H1 (cell line): Measurements from ENCODE around the gene DIP2C. TPM values are rescaled to one million over a fixed set of nuclear protein-coding genes. Genes with fewer than 3 reads are reported as not detected.

ENCODE experiments used
- CTCF ChIA-PET: fragments of 300-600 bp; sonication (Branson Sonifier 250); formaldehyde crosslinking; loops from one replicate; lab custom pipeline; 2021; ENCODE audit not compliant: partially characterized antibody; lab: Charles Lee
- POLR2A ChIA-PET: fragments of 300-600 bp; sonication (Branson Sonifier 250); formaldehyde crosslinking; loops from one replicate; lab custom pipeline; 2021; ENCODE audit warnings: inconsistent platforms; ENCODE audit not compliant: partially characterized antibody; lab: Charles Lee
- DNase-seq, 2 experiments: peaks; one replicate each; pipeline versions ENCODE4 v3.0.0 to v3.0.0-alpha.2; 2010 to 2022; ENCODE audit warnings: low spot score in 2 of 2, low read depth in 1 of 2, mixed read lengths in 1 of 2
- FAIRE-seq: peaks from 2 replicates; lab custom pipeline; 2011; peaks lifted over from hg19 to GRCh38; lab: Jason Lieb, UNC
- H2AFZ ChIP-seq: 2 replicates; pipeline ENCODE4 v1.8.1; 2012; ENCODE audit warnings: low read length, inconsistent platforms
- H2AK5ac ChIP-seq: 2 replicates; pipeline ENCODE4 v1.6.1; 2013; ENCODE audit warnings: low read depth, low read length
- H2BK120ac ChIP-seq: replicated peaks from 2 replicates; pipeline ENCODE3; 2013; ENCODE audit warnings: low read depth, low read length, inconsistent platforms
- H2BK12ac ChIP-seq: 2 replicates; pipeline ENCODE4 v1.6.1; 2013; ENCODE audit warnings: low read depth, low read length
- H2BK15ac ChIP-seq: 2 replicates; pipeline ENCODE4 v1.6.1; 2013; ENCODE audit warnings: low read length
- H2BK20ac ChIP-seq: 2 replicates; pipeline ENCODE4 v1.6.1; 2013; ENCODE audit warnings: low read length
- H2BK5ac ChIP-seq: 2 replicates; pipeline ENCODE4 v1.6.1; 2013; ENCODE audit warnings: low read depth, low read length
- H3K14ac ChIP-seq: 2 replicates; pipeline ENCODE4 v1.6.1; 2013; ENCODE audit warnings: inconsistent platforms; ENCODE audit not compliant: insufficient read length
- H3K18ac ChIP-seq: 2 replicates; pipeline ENCODE4 v1.6.1; 2013; ENCODE audit warnings: low read length; ENCODE audit errors: extremely low read depth
- H3K23ac ChIP-seq: 2 replicates; pipeline ENCODE4 v1.6.1; 2013; ENCODE audit warnings: inconsistent platforms; ENCODE audit not compliant: insufficient read length
- H3K23me2 ChIP-seq: 2 replicates; pipeline ENCODE4 v1.6.1; 2013; ENCODE audit warnings: low read depth, low read length
- H3K27ac ChIP-seq: 2 replicates; pipeline ENCODE4 v1.6.1; 2011; ENCODE audit warnings: low read depth, low read length, inconsistent platforms
- H3K27me3 ChIP-seq, 4 experiments: replicated peaks in 1 of 4; 1 replicate in 1 of 4; 2 replicates in 3 of 4; pipeline versions ENCODE4 v1.6.1 to v1.8.1; 2011 to 2013; ENCODE audit warnings: low read length in 3 of 4, mild to moderate bottlenecking in 3 of 4, inconsistent platforms in 2 of 4, mixed read lengths in 2 of 4, moderate library complexity in 1 of 4; ENCODE audit not compliant: control insufficient read depth in 3 of 4, insufficient read depth in 3 of 4; ENCODE audit errors: extremely low read depth in 1 of 4
- H3K36me3 ChIP-seq, 4 experiments: 2 replicates each; pipeline versions ENCODE4 v1.6.1 to v1.8.1; 2011 to 2013; ENCODE audit warnings: mild to moderate bottlenecking in 4 of 4, low read length in 3 of 4, moderate library complexity in 2 of 4, control low read depth in 1 of 4, inconsistent platforms in 1 of 4; ENCODE audit not compliant: insufficient read depth in 4 of 4, control insufficient read depth in 2 of 4
- H3K4ac ChIP-seq: replicated peaks from 2 replicates; pipeline ENCODE3; 2013; ENCODE audit warnings: low read length, low read depth, mixed read lengths, inconsistent platforms; ENCODE audit not compliant: insufficient read length
- H3K4me1 ChIP-seq, 4 experiments: replicated peaks in 1 of 4; 1 replicate in 1 of 4; 2 replicates in 3 of 4; pipeline versions ENCODE4 v1.6.1 to v1.8.1; 2011 to 2013; ENCODE audit warnings: low read length in 3 of 4, inconsistent platforms in 2 of 4, mixed read lengths in 1 of 4; ENCODE audit not compliant: insufficient read depth in 4 of 4, control insufficient read depth in 3 of 4
- H3K4me2 ChIP-seq, 2 experiments: 2 replicates each; pipeline versions ENCODE4 v1.6.1 to v1.8.1; 2011 to 2013; ENCODE audit warnings: low read depth in 2 of 2, low read length in 2 of 2, control low read depth in 1 of 2, inconsistent platforms in 1 of 2, mild to moderate bottlenecking in 1 of 2; ENCODE audit not compliant: insufficient read depth in 1 of 2
- H3K4me3 ChIP-seq, 4 experiments: fragments of 200-600, 300-600 bp in 1 of 4; sonication (generic), shearing (Covaris generic), sonication (Bioruptor Twin) in 1 of 4; 2 replicates each; pipeline versions ENCODE4 v1.5.1 to v1.8.1; 2011 to 2016; ENCODE audit warnings: low read length in 4 of 4, low read depth in 3 of 4, control low read depth in 2 of 4, inconsistent platforms in 2 of 4, mild to moderate bottlenecking in 2 of 4, mixed read lengths in 1 of 4, moderate library complexity in 1 of 4; ENCODE audit not compliant: insufficient read depth in 2 of 4; ENCODE audit errors: extremely low read depth in 1 of 4
- H3K56ac ChIP-seq: replicated peaks from 2 replicates; pipeline ENCODE3; 2013; ENCODE audit warnings: low read depth, mild to moderate bottlenecking, mixed read lengths, low read length, inconsistent platforms; ENCODE audit not compliant: insufficient read length
- H3K79me1 ChIP-seq: 2 replicates; pipeline ENCODE4 v1.6.1; 2013; ENCODE audit warnings: low read depth, low read length, control low read depth
- H3K79me2 ChIP-seq, 2 experiments: 2 replicates each; pipeline versions ENCODE4 v1.6.1 to v1.8.1; 2012 to 2013; ENCODE audit warnings: low read length in 2 of 2, mild to moderate bottlenecking in 2 of 2, inconsistent platforms in 1 of 2; ENCODE audit not compliant: insufficient read depth in 2 of 2, control insufficient read depth in 1 of 2
- H3K9ac ChIP-seq, 4 experiments: replicated peaks in 1 of 4; 1 replicate in 1 of 4; 2 replicates in 3 of 4; pipeline versions ENCODE4 v1.6.1 to v1.8.1; 2011 to 2013; ENCODE audit warnings: low read depth in 3 of 4, low read length in 3 of 4, control low read depth in 2 of 4, mild to moderate bottlenecking in 2 of 4, moderate library complexity in 2 of 4, inconsistent platforms in 1 of 4; ENCODE audit errors: extremely low read depth in 1 of 4
- H3K9me3 ChIP-seq, 2 experiments: 2 replicates each; pipeline versions ENCODE4 v1.6.1 to v1.8.1; 2012 to 2013; ENCODE audit warnings: mild to moderate bottlenecking in 2 of 2, moderate library complexity in 2 of 2, control low read depth in 1 of 2, inconsistent platforms in 1 of 2, low read depth in 1 of 2, low read length in 1 of 2, mixed read lengths in 1 of 2; ENCODE audit not compliant: insufficient read depth in 2 of 2
- H4K20me1 ChIP-seq, 2 experiments: replicated peaks in 1 of 2; 2 replicates each; pipeline versions ENCODE3 to v1.8.1; 2011 to 2013; ENCODE audit warnings: inconsistent platforms in 2 of 2, low read length in 2 of 2, mild to moderate bottlenecking in 1 of 2; ENCODE audit not compliant: insufficient read depth in 2 of 2, control insufficient read depth in 1 of 2
- H4K5ac ChIP-seq: 2 replicates; pipeline ENCODE4 v1.6.1; 2013; ENCODE audit warnings: low read length, low read depth, mixed read lengths, inconsistent platforms; ENCODE audit not compliant: insufficient read length
- H4K8ac ChIP-seq: 2 replicates; pipeline ENCODE4 v1.8.0; 2013; ENCODE audit warnings: mild to moderate bottlenecking, moderate library complexity, low read length, inconsistent platforms; ENCODE audit not compliant: insufficient read depth; ENCODE audit errors: extremely low read depth
- H4K91ac ChIP-seq: replicated peaks from 2 replicates; pipeline ENCODE3; 2013; ENCODE audit warnings: low read length, mixed read lengths, inconsistent platforms; ENCODE audit not compliant: insufficient read length
- BACH1 ChIP-seq: IDR thresholded peaks from 2 replicates; pipeline ENCODE4 v1.6.1; 2012; ENCODE audit warnings: low read length, improper control_type of control experiment
- BRCA1 ChIP-seq: IDR thresholded peaks from 2 replicates; pipeline ENCODE4 v1.6.1; 2012; ENCODE audit warnings: low read depth, low read length, improper control_type of control experiment
- CBX8 ChIP-seq: fragments of 300-800, 300-1000 bp; sonication (generic); IDR thresholded peaks from 2 replicates; pipeline ENCODE4 v1.7.1; 2016; ENCODE audit warnings: low read depth, low read length, borderline replicate concordance
- GABPA ChIP-seq: IDR thresholded peaks from 2 replicates; pipeline ENCODE4 v1.6.1; 2011; ENCODE audit warnings: mild to moderate bottlenecking, low read length, moderate library complexity, borderline replicate concordance; ENCODE audit not compliant: insufficient read depth
- KDM1A ChIP-seq: fragments of 200-600, 300-600 bp; sonication (generic); IDR thresholded peaks from 2 replicates; pipeline ENCODE4 v1.7.1; 2016; ENCODE audit warnings: mild to moderate bottlenecking, low read length, borderline replicate concordance
- KDM4A ChIP-seq: IDR thresholded peaks from one replicate; pipeline ENCODE4 v1.7.1; 2012; ENCODE audit warnings: low read depth, mild to moderate bottlenecking, moderate library complexity, low read length, inconsistent platforms; ENCODE audit not compliant: severe bottlenecking
- KDM5A ChIP-seq: fragments of 200-600 bp; IDR thresholded peaks from 2 replicates; pipeline ENCODE4 v1.7.1; 2012; ENCODE audit warnings: mild to moderate bottlenecking, low read length, inconsistent platforms, mixed read lengths
- POU5F1 ChIP-seq: IDR thresholded peaks from 2 replicates; pipeline ENCODE4 v1.6.1; 2011; ENCODE audit warnings: low read depth, mild to moderate bottlenecking, low read length, moderate library complexity
- SP4 ChIP-seq: IDR thresholded peaks from 2 replicates; pipeline ENCODE4 v1.6.1; 2012; ENCODE audit warnings: low read length, inconsistent platforms
- SUZ12 ChIP-seq: fragments of 200-600 bp; sonication (generic); IDR thresholded peaks from 2 replicates; pipeline ENCODE4 v1.6.1; 2012; ENCODE audit warnings: mild to moderate bottlenecking, inconsistent platforms, low read length, moderate library complexity, mixed read lengths
- TCF12 ChIP-seq: IDR thresholded peaks from 2 replicates; pipeline ENCODE4 v1.6.1; 2011; ENCODE audit warnings: low read depth, mild to moderate bottlenecking, low read length
- WGBS, 2 experiments: shearing (Covaris generic) in 1 of 2; methylation state at CpG; one replicate each; pipeline versions ENCODE4 v1.1.6 to v1.1.7; 2013 to 2015; ENCODE audit warnings: low lambda C conversion rate in 2 of 2, mixed read lengths in 2 of 2, inconsistent platforms in 1 of 2, low coverage in 1 of 2, missing lambda C conversion rate in 1 of 2; ENCODE audit not compliant: insufficient replicate concordance in 2 of 2, insufficient coverage in 1 of 2, insufficient read length in 1 of 2; ENCODE audit errors: extremely low coverage in 1 of 2, missing lambda C conversion rate in 1 of 2; 5-methylcytosine and 5-hydroxymethylcytosine counted together
- polyA plus RNA-seq, 7 experiments: library from polyadenylated mRNA; depleted of rRNA in 3 of 7; stranded (reverse) in 5 of 7; unstranded in 2 of 7; fragments of >200 nt in 5 of 7; fragments of 200-250 nt in 2 of 7; gene quantifications; 1 replicate in 5 of 7; 2 replicates in 1 of 7; 4 replicates in 1 of 7; pipeline versions ENCODE4 v1.2.1 to v1.2.3, GENCODE V29; 2011 to 2013; ENCODE audit warnings: missing spikeins in 2 of 7, mixed read lengths in 2 of 7
- total RNA-seq: library from RNA; stranded (reverse); fragmentation: NEBNext Ultra II Directional; extraction: Animal tissue kit (Norgen Biotek cat#: 25700); gene quantifications from 2 replicates; pipeline ENCODE4 v1.2.1, GENCODE V29; 2021
- TF ChIP-seq, protein P1 (sequence below): IDR thresholded peaks from 2 replicates; pipeline ENCODE4 v1.6.1; 2011; ENCODE audit warnings: low read depth, mild to moderate bottlenecking, low read length; ENCODE audit not compliant: insufficient read depth

Gene DIP2C
- total and polyA plus RNA-seq, 2 of the 8 experiments (the other 6 are each of a cell fraction or from before 2014, with no cell fraction given) = 3.8 to 9.3 TPM

DNA sequence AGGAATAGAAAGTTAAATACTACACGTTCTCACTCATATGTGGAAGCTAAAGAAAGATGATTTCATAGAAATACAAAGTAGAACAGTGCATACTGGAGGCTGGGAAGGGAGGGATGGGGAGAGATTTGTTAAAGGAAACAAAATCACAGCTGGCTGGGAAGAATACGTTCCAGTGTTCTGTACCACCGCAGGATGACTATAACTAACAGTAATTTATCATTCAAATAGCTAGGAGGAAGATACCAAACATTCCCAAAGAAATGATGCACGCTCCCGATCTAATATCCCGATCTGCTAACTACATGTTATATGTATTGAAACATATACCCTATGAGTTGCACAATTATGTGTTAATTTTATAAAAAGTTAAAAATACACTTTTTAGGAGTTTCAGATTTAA lies 391.9 kb downstream of the DIP2C start:
- H3K27ac ChIP-seq = no peak overlapping the region
- WGBS, 2 experiments = 90% methylated on average over 6 of the region's 6 CpGs; no CpG with 5 or more reads in 1 of the 2 experiments
- H3K9me3 ChIP-seq = no peaks in the 10 kb centered on the region
- no peak overlapping the region for H4K8ac ChIP-seq
- H4K91ac ChIP-seq = no peak overlapping the region
- no peaks in the 10 kb centered on the region for H3K79me2 ChIP-seq
- CTCF ChIA-PET = interaction anchor here (1.0 kb wide), 1 partner anchor 18 kb away, joined by 3 read pairs; no protein-coding TSS in a partner anchor
- no peaks in the 10 kb centered on the region; the same call in 1 of the 2 replicates for H3K79me1 ChIP-seq
- no peaks in the 10 kb centered on the region for H3K23me2 ChIP-seq
- no peak overlapping the region for H2BK120ac ChIP-seq
- H3K4ac ChIP-seq = no peak overlapping the region
- H2BK12ac ChIP-seq = no peak overlapping the region
- no peak overlapping the region for H3K4me2 ChIP-seq
- H2BK15ac ChIP-seq = no peak overlapping the region
- POLR2A ChIA-PET = no interaction called here
- H2AFZ ChIP-seq = no peak overlapping the region
- H3K23ac ChIP-seq = no peak overlapping the region
- no peak overlapping the region for H3K18ac ChIP-seq
- peaks cover 0 to 2% of the 10 kb centered on the region in 2 experiments for H4K20me1 ChIP-seq
- H2BK5ac ChIP-seq = no peak overlapping the region
- no peak overlapping the region for H4K5ac ChIP-seq
- no peak overlapping the region for H2AK5ac ChIP-seq
- H3K9ac ChIP-seq = no peak overlapping the region
- TF ChIP-seq TCF12 (no peak), GABPA (no peak), CBX8 (no peak), BACH1 (no peak), SP4 (no peak), POU5F1 (no peak), SUZ12 (no peak), KDM5A (no peak), BRCA1 (no peak), KDM4A (no peak), KDM1A (no peak)
- TF ChIP-seq, protein P1, sequence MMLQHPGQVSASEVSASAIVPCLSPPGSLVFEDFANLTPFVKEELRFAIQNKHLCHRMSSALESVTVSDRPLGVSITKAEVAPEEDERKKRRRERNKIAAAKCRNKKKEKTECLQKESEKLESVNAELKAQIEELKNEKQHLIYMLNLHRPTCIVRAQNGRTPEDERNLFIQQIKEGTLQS = no peak
- H3K36me3 ChIP-seq = no peaks in the 10 kb centered on the region; a peak in 1 of 8 replicates
- H3K4me1 ChIP-seq = no peaks in the 10 kb centered on the region
- DNase-seq = no peak
- H2BK20ac ChIP-seq = no peak overlapping the region
- H3K56ac ChIP-seq = no peak overlapping the region
- FAIRE-seq = no peak
- H3K14ac ChIP-seq = no peak overlapping the region
- H3K27me3 ChIP-seq = no peaks in the 10 kb centered on the region
- H3K4me3 ChIP-seq = no peak overlapping the region
